ENCODE measurements around the gene TMEM120B.

- TF ChIP-seq FOXM1 (IDR thresholded peaks at IDR 0.05; ENCODE audit: borderline replicate concordance) (no peak), ZNF384 (IDR thresholded peaks at IDR 0.05) (no peak), NFRKB (IDR thresholded peaks at IDR 0.05) (no peak), FOXK2 (IDR thresholded peaks at IDR 0.05) (no peak), SP1 (IDR thresholded peaks at IDR 0.05) (no peak), BHLHE40 (IDR thresholded peaks at IDR 0.05; ENCODE audit: borderline replicate concordance) (no peak), ELF4 (IDR thresholded peaks at IDR 0.05) (no peak), TARDBP (IDR thresholded peaks at IDR 0.05) (no peak), L3MBTL2 (conservative IDR thresholded peaks at IDR 0.05) (no peak)
These were observed 10.6 kb downstream of the TMEM120B start for GRCh38 chr12:121723200-121723599.
